Dedifferentiated amniotic fluid mesenchymal stem cell (primary cell): Measurements from ENCODE around the gene PSORS1C2.

Experiments used
- DNase-seq: peaks from one replicate; pipeline ENCODE4 v3.0.0-alpha.2; 2016; ENCODE audit errors: extremely low spot score

PSORS1C2 gene

DNA sequence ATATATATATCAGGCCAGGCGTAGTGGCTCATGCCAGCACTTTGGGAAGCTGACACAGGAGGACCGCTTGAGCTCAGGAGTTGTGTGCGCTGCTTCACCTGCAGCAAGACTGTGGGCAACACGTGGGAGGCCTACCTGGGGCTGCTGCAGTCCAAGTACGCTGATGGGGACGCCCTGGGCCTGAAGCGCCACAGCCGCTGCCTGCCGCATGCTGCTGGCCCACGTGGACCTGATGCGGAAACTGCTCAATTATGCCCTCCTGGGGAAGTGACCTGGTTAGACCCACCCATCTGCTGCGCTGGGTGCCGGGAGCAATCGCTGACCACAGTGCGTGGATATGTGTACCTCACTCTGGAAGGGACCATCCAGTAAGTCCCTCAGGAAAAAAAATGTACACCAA is 1.8 kb upstream of the PSORS1C2 start:
- no peak for DNase-seq

DNA sequence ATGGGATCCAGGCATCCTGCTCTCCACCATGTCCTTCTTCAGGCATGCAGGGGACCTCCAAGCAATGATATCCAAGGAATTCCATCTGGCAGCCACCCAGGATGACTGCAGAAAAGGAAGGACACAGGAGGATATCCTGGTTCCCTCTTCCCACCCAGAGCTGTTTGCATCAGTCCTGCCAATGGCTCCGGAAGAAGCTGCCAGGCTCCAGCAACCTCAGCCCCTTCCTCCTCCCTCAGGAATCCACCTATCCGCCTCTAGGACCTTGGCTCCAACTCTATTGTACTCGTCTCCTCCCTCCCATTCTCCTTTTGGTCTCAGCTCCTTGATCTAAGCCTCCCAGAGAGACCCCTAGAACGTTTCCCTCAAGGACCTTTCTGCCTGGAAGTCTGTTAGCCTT is 733 bp upstream of the PSORS1C2 start:
- no peak for DNase-seq

DNA sequence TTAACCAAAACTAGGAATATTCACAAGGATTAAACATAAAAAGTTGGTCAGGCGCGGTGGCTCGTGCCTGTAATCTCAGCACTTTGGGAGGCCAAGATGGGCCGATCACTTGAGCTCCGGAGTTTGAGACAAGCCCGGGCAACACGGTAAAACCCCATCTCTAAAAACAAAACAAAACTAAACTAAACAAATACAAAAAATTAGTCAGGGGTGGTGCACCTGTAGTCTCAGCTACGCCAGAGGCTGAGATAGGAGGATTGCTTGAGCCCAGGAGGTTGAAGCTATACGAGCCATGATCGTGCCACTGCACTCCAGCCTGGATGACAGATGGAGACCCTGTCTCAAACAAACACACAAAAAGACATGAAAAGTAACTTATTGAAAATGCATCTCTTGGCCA is 3.2 kb downstream of the PSORS1C2 start:
- no peak for DNase-seq

DNA sequence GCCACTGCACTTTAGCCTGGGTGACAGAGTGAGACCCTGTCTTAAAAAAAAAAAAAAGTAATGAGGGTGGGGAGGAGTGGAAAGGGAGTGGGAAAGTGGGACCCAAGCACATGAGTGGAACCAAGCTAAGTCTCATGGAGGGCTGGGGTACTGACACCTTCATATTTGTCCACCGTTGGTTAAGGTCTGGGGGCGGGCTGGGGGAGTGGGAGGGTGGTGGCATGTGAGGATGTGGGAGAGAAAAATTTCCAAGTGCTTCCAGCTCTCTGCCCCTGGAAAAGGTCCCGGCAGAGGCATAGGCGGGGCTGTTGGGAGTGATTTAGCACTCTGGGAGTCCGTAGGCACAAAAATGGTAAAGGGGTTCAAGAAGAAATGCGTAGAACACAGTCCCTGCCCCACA is 6.1 kb downstream of the PSORS1C2 start:
- DNase-seq = no peak

GRCh38 chr6:31131595-31131994 is 7.3 kb downstream of the PSORS1C2 start:
- DNase-seq = no peak

DNA sequence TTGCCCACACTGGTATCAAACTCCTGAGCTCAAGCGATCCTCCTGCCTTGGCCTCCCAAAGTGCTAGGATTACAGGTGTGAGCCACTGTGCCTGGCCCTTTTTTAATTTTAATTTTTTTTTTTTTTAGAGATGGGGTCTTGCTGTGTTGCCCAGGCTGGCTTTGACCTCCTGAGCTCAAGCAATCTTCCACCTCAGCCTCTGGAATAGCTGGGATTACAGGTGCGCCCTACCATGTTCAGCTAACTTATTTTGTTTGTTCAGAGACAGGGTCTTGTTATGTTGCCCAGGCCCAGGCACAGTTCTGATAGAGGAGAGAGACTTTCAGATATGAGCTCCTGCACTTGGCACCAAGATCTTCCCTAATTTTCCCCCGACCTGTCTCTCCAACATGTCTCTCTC is 8.1 kb downstream of the PSORS1C2 start:
- DNase-seq = no peak

- no peak for DNase-seq
These were observed 9.7 kb downstream of the PSORS1C2 start for GRCh38 chr6:31129130-31129529.

GRCh38 chr6:31128093-31128676 is 10.7 kb downstream of the PSORS1C2 start:
- DNase-seq = no peak

GRCh38 chr6:31126396-31127175 is 12.3 kb downstream of the PSORS1C2 start:
- no peak for DNase-seq

DNA sequence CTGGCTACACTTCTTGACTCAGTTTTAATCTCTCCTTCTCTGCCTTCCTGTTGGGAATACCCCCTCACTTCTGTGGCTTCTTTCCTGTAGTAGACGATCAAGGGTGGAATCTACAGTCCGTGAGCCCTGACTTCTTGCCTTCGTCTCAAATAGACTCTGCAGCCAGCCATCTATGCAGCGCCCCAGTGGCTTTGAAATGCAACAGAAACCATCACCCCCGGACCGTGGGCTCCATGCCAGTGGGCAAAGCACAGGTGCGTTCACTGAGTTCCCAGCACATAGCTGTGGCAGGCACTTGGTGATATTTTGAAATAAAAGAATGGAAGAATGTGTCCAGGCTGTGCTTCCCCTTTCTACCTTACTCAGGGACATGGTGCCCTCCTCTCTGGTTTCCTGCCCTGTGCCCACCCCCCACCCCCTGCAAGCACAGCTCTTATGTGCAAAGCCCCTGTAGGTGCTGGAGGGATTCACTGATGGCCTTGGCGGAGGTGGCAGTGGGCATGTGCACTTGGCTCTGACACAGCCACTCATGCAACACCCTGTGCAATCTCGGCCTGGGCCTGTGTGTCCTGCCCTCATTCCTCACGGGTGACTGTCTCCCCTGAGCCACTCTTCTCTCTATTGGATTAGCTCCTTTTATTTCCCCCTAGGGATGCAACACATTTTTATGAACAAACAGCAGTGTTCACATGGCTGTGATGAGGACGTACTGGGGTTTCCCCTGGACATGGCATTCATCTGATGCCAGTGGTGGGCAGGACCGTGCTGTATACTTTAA is 13.1 kb downstream of the PSORS1C2 start:
- no peak for DNase-seq

GRCh38 chr6:31125162-31125561 is 13.7 kb downstream of the PSORS1C2 start:
- no peak for DNase-seq

DNA sequence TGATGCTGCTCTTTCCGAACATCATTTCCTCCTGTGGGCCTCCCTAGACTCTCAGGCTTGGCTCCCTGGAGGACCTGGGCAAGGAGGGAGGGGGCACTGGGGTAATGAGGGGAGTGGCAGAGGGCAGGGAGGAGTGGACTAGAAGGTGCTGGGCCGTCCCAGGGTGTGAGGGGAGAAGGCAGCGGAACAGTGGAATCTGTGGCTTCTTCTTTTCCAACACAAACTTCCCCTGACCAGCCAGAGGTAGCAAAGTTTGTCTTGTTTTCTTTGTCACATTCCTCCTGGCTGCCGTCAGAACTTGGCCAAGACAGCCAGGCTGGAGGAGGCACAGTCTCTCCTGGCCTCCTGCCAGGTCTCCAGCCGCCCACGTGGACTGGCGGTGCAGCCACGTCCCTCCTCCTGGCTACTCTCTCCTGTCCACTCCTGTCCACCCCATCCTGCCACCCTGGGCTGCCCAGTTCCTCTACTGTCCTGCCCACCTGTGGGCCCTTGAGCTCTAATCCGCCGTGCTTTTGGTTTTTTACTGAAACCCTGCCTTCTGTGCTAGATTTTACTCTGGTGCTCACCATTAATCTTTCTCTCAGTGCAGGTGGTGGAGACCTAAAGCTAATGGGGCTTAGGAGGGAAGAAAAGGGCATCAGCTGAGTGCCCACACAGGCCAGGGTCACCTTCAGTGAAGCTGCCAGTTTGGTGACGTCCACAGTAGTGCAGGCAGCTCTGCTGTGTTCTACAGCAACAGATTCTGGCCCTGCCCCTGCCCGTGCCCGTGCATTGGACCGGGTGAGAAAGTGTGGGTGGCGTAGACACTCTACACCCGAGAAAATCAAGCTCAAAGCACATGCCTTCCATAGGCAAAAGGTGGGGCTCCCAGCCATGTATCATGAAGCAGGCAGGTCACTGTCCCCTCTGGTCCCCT is 15.8 kb downstream of the PSORS1C2 start:
- peak; percentile 61 for DNase-seq

- no peak for DNase-seq
These were observed 17.6 kb downstream of the PSORS1C2 start for GRCh38 chr6:31121131-31121790.

- DNase-seq = no peak
These were observed 18.5 kb downstream of the PSORS1C2 start, which contains the start of gene CDSN for GRCh38 chr6:31120151-31120915. CDSN (minus strand) TSS chr6:31120446; CDS start chr6:31120419, 27 bp downstream.

DNA sequence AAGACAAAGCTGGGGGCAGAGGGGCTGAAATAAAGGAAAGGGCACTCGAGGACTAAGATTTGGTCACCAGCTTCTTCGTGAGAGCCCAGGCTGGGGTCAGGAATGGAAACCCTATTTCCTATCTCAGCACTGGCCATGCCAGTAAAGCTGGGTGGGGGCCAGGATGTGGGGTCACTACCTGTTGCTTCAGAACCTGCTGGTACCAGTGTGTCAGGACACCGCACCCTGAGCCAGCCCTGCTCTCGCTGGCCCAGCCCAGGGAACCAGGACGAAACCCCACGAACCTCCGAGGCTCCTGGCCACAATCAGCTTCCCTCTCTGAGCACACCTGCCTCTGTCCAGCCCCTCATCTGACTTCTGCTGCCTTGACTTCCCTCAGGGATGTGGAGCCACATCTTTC is 20.7 kb downstream of the PSORS1C2 start:
- no peak for DNase-seq

DNA sequence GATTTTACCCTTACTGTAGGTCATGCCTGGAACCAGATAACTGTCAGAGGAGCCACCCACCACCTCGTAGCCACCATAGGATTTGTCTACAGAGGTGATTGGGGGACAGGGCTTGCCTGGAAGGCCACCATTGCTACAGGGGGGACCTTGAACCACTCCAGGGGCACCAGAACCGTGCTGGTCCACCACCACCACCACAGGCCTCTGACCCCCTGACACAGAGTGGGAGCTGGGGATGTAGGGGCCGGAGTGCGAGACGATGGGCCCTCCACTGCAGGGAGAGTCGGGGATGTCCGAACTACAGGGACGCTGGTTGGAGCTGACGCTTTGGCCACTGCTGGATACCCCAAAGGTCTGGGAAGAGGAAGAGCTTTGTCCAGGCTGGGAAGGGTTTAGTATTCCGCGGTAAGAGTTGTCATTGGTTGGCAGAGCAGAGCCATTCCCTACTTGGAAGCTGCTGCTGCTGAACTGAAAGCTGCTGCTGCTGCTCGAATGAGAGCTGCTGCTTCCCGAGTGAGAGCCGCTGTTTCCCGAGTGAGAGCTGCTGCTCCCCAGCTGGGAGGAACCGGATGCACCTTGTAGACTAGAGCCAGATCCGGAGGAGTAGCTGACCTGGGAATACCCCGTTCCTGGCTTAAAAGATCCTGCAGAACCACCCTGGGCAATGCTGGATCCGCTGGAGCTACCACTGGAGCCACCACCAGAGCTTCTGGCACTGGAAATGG is 22.0 kb downstream of the PSORS1C2 start:
- DNase-seq = no peak

DNA sequence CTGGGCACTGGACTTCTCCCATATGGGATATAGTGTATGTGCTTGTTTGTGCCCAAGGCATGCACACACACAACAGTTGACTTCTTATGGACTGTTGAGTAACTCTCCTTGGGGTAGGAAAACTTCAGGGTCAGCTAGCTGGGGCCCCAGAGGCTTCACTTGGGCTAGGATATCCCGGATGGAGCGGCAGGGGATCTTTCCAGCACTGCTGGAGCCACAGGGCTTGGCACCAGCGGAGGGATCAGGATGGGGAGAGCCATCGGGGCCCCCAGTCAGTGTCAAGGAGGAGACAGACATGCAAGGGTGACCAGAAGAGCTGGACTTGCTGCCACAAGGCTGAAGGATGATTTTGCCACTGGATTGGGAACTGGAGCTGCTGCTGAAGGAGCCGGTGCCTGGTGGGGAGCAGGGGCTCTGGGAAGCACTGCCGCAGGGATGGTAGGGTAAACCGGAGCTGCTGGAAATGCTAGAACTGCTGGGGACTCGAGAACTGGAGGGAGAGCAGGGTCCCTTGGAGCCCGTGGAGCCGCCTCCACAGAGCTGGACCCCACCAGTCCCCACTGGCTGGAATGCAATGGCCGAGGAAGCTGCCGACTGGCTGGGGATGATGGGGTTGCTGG is 22.8 kb downstream of the PSORS1C2 start:
- no peak for DNase-seq

DNA sequence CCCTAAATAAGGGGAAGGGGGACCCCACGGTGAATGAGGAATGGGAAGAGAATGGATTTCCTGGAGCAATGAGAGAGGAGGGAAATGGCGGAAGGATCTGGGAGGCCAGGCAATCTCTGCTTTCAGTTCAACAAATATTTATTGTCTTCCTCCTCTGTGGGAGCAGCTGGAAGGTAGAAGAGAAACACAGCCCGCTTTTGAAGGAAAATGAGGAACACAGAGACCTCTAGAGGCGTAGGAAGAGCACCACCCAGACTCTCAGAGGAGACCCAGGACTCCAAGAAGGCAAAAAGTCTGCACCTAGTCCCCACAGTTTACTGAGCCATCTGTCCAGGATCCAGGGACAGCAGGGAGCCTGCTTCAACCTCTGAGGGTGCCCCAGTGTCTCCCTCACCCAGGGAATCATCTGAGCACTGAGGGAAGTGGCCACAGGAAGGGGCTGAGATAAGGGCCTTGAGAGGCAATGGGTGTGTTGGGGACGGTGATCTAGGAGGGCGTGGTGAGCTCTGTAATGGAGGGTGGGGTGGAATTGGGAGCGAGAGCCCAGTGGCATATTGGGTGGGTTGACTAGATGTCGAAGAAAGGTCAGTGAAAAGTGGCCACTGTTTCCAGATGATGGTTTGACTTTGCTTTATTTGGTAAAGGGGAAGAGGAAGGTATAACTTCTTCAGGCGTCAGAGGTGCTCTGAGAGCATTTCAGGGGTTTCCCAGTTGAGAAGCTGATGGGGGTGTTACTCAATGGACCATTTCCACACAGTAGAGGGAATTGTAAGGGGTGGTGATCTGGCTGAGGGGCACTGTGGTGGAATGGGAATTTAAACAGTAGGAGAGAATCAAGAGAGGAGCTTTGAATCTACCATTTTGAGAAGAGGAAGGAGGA is 23.7 kb downstream of the PSORS1C2 start:
- no peak for DNase-seq
